GM21825 (cell line): Measurements from ENCODE around the gene CASS4.
"Not testable (repeated sequence)": the region's sequence is repeated elsewhere in the genome, so short reads cannot be mapped to it uniquely, and the experiment has no call there.

ENCODE experiments used
- ATAC-seq: cut with Tn5 transposase; IDR thresholded peaks from one replicate; pipeline ENCODE4 v1.9.1; 2021; ENCODE audit warnings: mild to moderate bottlenecking, moderate library complexity; ENCODE audit not compliant: unreplicated experiment

CASS4 gene

GRCh38 chr20:56411759-56412472 is at the start of gene CASS4:
Gene CASS4 (plus strand): TSS chr20:56412260. CDS start chr20:56412459, 199 bp downstream.
- peak; percentile 71 for ATAC-seq

GRCh38 chr20:56362833-56363413 is 49.1 kb upstream of the CASS4 start:
- no peak for ATAC-seq

- no peak for ATAC-seq
Measured at GRCh38 chr20:56363491-56363890, 48.6 kb upstream of the CASS4 start.

- no peak for ATAC-seq
Measured at GRCh38 chr20:56368351-56369134, 43.5 kb upstream of the CASS4 start.

GRCh38 chr20:56369179-56369578 is 42.9 kb upstream of the CASS4 start:
- ATAC-seq, result no peak

- ATAC-seq, result no peak
Measured at GRCh38 chr20:56371977-56372376, 40.1 kb upstream of the CASS4 start.

GRCh38 chr20:56372850-56373249 is 39.2 kb upstream of the CASS4 start:
- no peak for ATAC-seq

GRCh38 chr20:56373942-56374341 is 38.1 kb upstream of the CASS4 start:
- no peak for ATAC-seq

GRCh38 chr20:56376331-56376730 is 35.7 kb upstream of the CASS4 start:
- no peak for ATAC-seq

GRCh38 chr20:56378386-56378785 is 33.7 kb upstream of the CASS4 start:
- ATAC-seq, result no peak

GRCh38 chr20:56380375-56380774 is 31.7 kb upstream of the CASS4 start:
- ATAC-seq, result no peak

GRCh38 chr20:56381501-56381900 is 30.6 kb upstream of the CASS4 start:
- ATAC-seq, result no peak

- no peak for ATAC-seq
Measured at GRCh38 chr20:56382696-56383095, 29.4 kb upstream of the CASS4 start.

- ATAC-seq, result no peak
Measured at GRCh38 chr20:56383334-56383733, 28.7 kb upstream of the CASS4 start.

GRCh38 chr20:56385130-56385529 is 26.9 kb upstream of the CASS4 start:
- ATAC-seq, result no peak

- no peak for ATAC-seq
Measured at GRCh38 chr20:56386219-56386618, 25.8 kb upstream of the CASS4 start.

- no peak for ATAC-seq
Measured at GRCh38 chr20:56388882-56389281, 23.2 kb upstream of the CASS4 start.

GRCh38 chr20:56389807-56390206 is 22.3 kb upstream of the CASS4 start:
- ATAC-seq, result no peak

GRCh38 chr20:56390396-56390795 is 21.7 kb upstream of the CASS4 start:
- not testable (repeated sequence) for ATAC-seq

- ATAC-seq, result no peak
Measured at GRCh38 chr20:56391037-56391436, 21.0 kb upstream of the CASS4 start.

- peak; percentile 39 for ATAC-seq
Measured at GRCh38 chr20:56391596-56392131, 20.4 kb upstream of the CASS4 start.
